B cell (primary cell): ENCODE measurements around the gene GPR119. TPM values are rescaled to one million over a fixed set of nuclear protein-coding genes. Genes with fewer than 3 reads are reported as not detected.
"Not testable (repeated sequence)": the region's sequence is repeated elsewhere in the genome, so short reads cannot be mapped to it uniquely, and the experiment has no call there.

Experiments
- ATAC-seq: fragments of 200-7000 bp; cut with Tn5 transposase; one replicate; pipeline ENCODE4 v1.10.0; 2021; ENCODE audit warnings: low read depth, mild to moderate bottlenecking, moderate number of reproducible peaks, moderate library complexity
- CTCF ChIA-PET: fragments of 350-600 bp; sonication (Branson Sonifier 250); formaldehyde crosslinking; loops from one replicate; lab custom pipeline; 2021; ENCODE audit warnings: antibody characterized with exemption, inconsistent platforms; lab: Charles Lee
- POLR2A ChIA-PET: fragments of 350-600 bp; sonication (Branson Sonifier 250); formaldehyde crosslinking; loops from one replicate; lab custom pipeline; 2021; ENCODE audit warnings: antibody characterized with exemption; lab: Charles Lee
- DNase-seq: peaks from one replicate; pipeline ENCODE4 v3.0.0; 2013
- H2AFZ ChIP-seq: 2 replicates; pipeline ENCODE4 v1.6.1; 2012; ENCODE audit warnings: mild to moderate bottlenecking, low read depth, low read length; ENCODE audit not compliant: insufficient read depth, poor library complexity, severe bottlenecking
- H3K27ac ChIP-seq, 2 donors: 1 replicate in 1 of 2; 2 replicates in 1 of 2; pipeline ENCODE4 v1.5.1; 2012 to 2013; ENCODE audit warnings: low read length in 2 of 2, mild to moderate bottlenecking in 2 of 2, moderate library complexity in 1 of 2
- H3K27me3 ChIP-seq, 4 experiments: fragments of 200-600 bp in 1 of 4; sonication (generic) in 1 of 4; replicated peaks in 1 of 4; 1 replicate in 2 of 4; 2 replicates in 2 of 4; pipeline versions ENCODE4 v1.6.1 to v1.7.0; 2013 to 2016; ENCODE audit warnings: low read length in 3 of 4, mild to moderate bottlenecking in 2 of 4, mixed read lengths in 1 of 4, moderate library complexity in 1 of 4; ENCODE audit not compliant: insufficient read depth in 4 of 4, control insufficient read depth in 3 of 4; ENCODE audit errors: control extremely low read depth in 1 of 4
- H3K36me3 ChIP-seq, 2 experiments: replicated peaks in 1 of 2; 1 replicate in 1 of 2; 2 replicates in 1 of 2; pipeline versions ENCODE4 v1.6.1 to v1.7.1; 2013; ENCODE audit warnings: low read length in 1 of 2; ENCODE audit not compliant: insufficient read depth in 2 of 2, control insufficient read depth in 1 of 2; ENCODE audit errors: control extremely low read depth in 1 of 2, extremely low read depth in 1 of 2
- H3K4me1 ChIP-seq, 2 donors: fragments of 200-600 bp in 1 of 2; sonication (generic) in 1 of 2; 1 replicate in 1 of 2; 2 replicates in 1 of 2; pipeline versions ENCODE4 v1.5.1 to v1.6.1; 2013 to 2017; ENCODE audit warnings: low read length in 2 of 2; ENCODE audit not compliant: control insufficient read depth in 2 of 2, insufficient read depth in 2 of 2
- H3K4me2 ChIP-seq: replicated peaks from 2 replicates; pipeline ENCODE3; 2012; ENCODE audit warnings: mild to moderate bottlenecking, low read depth, low read length; ENCODE audit not compliant: poor library complexity, severe bottlenecking
- H3K4me3 ChIP-seq, 5 experiments: fragments of 200-600 bp in 1 of 5; sonication (generic) in 1 of 5; 1 replicate in 3 of 5; 2 replicates in 2 of 5; pipeline versions ENCODE4 v1.5.1 to v1.7.0; 2011 to 2016; ENCODE audit warnings: low read length in 4 of 5, mild to moderate bottlenecking in 4 of 5, low read depth in 2 of 5, control low read depth in 1 of 5, moderate library complexity in 1 of 5; ENCODE audit not compliant: insufficient read depth in 1 of 5; ENCODE audit errors: control extremely low read depth in 1 of 5, extremely low read depth in 1 of 5
- H3K79me2 ChIP-seq: fragments of 200-600 bp; sonication (generic); one replicate; pipeline ENCODE4 v1.6.0; 2016; ENCODE audit warnings: low read length; ENCODE audit not compliant: control insufficient read depth, insufficient read depth
- H3K9ac ChIP-seq: fragments of 200-600 bp; sonication (generic); 2 replicates; pipeline ENCODE4 v1.6.1; 2017; ENCODE audit warnings: mild to moderate bottlenecking, low read length, moderate library complexity
- H3K9me3 ChIP-seq, 3 donors: one replicate each; pipeline versions ENCODE4 v1.6.1 to v1.7.1; 2013; ENCODE audit warnings: low read length in 2 of 3; ENCODE audit not compliant: control insufficient read depth in 2 of 3, insufficient read depth in 1 of 3; ENCODE audit errors: control extremely low read depth in 1 of 3
- H4K20me1 ChIP-seq: 2 replicates; pipeline ENCODE4 v1.6.0; 2012; ENCODE audit warnings: mild to moderate bottlenecking, low read length; ENCODE audit not compliant: insufficient read depth, control insufficient read depth, poor library complexity, severe bottlenecking
- H3K27ac Mint-ChIP-seq: one replicate; pipeline ENCODE4 v1.8.0; 2021; ENCODE audit warnings: mixed read lengths
- H3K27me3 Mint-ChIP-seq: one replicate; pipeline ENCODE4 v1.8.0; 2021; ENCODE audit warnings: mixed read lengths
- H3K4me1 Mint-ChIP-seq: one replicate; pipeline ENCODE4 v1.8.0; 2021; ENCODE audit warnings: mixed read lengths
- H3K4me3 Mint-ChIP-seq: one replicate; pipeline ENCODE4 v1.8.0; 2021; ENCODE audit warnings: mixed read lengths
- H3K9me3 Mint-ChIP-seq: one replicate; pipeline ENCODE4 v1.8.0; 2022; ENCODE audit warnings: mixed read lengths; ENCODE audit not compliant: insufficient read depth
- CTCF ChIP-seq: fragments of 200-600 bp; IDR thresholded peaks from one replicate; pipeline ENCODE4 v1.8.0; 2022; ENCODE audit warnings: antibody characterized with exemption, mild to moderate bottlenecking
- EZH2 ChIP-seq: IDR thresholded peaks from 2 replicates; pipeline ENCODE4 v1.6.1; 2012; ENCODE audit warnings: borderline replicate concordance, low read depth, mild to moderate bottlenecking, moderate library complexity, low read length; ENCODE audit not compliant: insufficient read depth, poor library complexity, severe bottlenecking
- WGBS: methylation state at CpG from one replicate; pipeline ENCODE4 v1.1.5; 2013; ENCODE audit warnings: missing lambda C conversion rate; ENCODE audit not compliant: insufficient coverage; 5-methylcytosine and 5-hydroxymethylcytosine counted together
- intact Hi-C: fragments of 100-400 bp; cut with micrococcal nuclease; formaldehyde crosslinking; loops from one replicate; pipeline ENCODE4 v1.10.0; 2022
- polyA plus RNA-seq: library from polyadenylated mRNA; depleted of rRNA; stranded (reverse); fragments of >200 nt; gene quantifications from 2 replicates; pipeline ENCODE4 v1.2.3, GENCODE V29; 2012
- total RNA-seq, 2 donors: library from RNA; stranded (reverse); fragments of 120-200 nt in 1 of 2; gene quantifications; 1 replicate in 1 of 2; 2 replicates in 1 of 2; pipeline versions ENCODE4 v1.2.3 to v1.2.4, GENCODE V29; 2013 to 2022

The GPR119 gene
- total and polyA plus RNA-seq, 2 donors (not counting 1 experiment from before 2014, with no cell fraction given), result not detected

- Histone ChIP-seq H2AFZ (no peak overlapping the region), H3K4me3 (no peak overlapping the region), H3K79me2 (no peaks in the 10 kb centered on the region), H3K4me1 (no peaks in the 10 kb centered on the region), H3K36me3 (peaks cover 0 to 2% of the 10 kb centered on the region in 2 experiments), H3K27me3 (no peaks in the 10 kb centered on the region), H4K20me1 (no peaks in the 10 kb centered on the region), H3K27ac (no peak overlapping the region), H3K4me2 (no peak overlapping the region), H3K9ac (no peak overlapping the region), H3K9me3 (no peaks in the 10 kb centered on the region)
- no peaks in the 10 kb centered on the region for H3K4me1 Mint-ChIP-seq
- TF ChIP-seq EZH2, result no peak
- TF ChIP-seq CTCF, result no peak
- H3K27me3 Mint-ChIP-seq, result no peaks in the 10 kb centered on the region
- ATAC-seq (no peak), DNase-seq (no peak)
- ChIA-PET CTCF (interaction anchor here (0.6 kb wide), 1 partner anchor 327 kb away, joined by 4 read pairs; no protein-coding TSS in a partner anchor), POLR2A (no interaction called here)
- intact Hi-C loops, result no loop called here
- H3K27ac Mint-ChIP-seq, result no peak overlapping the region
- no peak overlapping the region for H3K4me3 Mint-ChIP-seq
- H3K9me3 Mint-ChIP-seq, result no peaks in the 10 kb centered on the region
Measured at GRCh38 chrX:130376077-130376476, 9.4 kb downstream of the GPR119 start.

GRCh38 chrX:130352050-130352449 is 33.4 kb downstream of the GPR119 start:
- H3K4me3 ChIP-seq, H3K27me3 ChIP-seq, H3K4me1 ChIP-seq, H3K27ac Mint-ChIP-seq, H3K27ac ChIP-seq, H3K4me2 ChIP-seq, H3K27me3 Mint-ChIP-seq, H4K20me1 ChIP-seq, H3K79me2 ChIP-seq, H3K9me3 ChIP-seq, ATAC-seq, POLR2A ChIA-PET, intact Hi-C loops, CTCF ChIA-PET, H3K9me3 Mint-ChIP-seq, H3K4me3 Mint-ChIP-seq, H3K9ac ChIP-seq, H3K4me1 Mint-ChIP-seq, H2AFZ ChIP-seq, DNase-seq, H3K36me3 ChIP-seq: not testable (repeated sequence)
- no CpG with 5 or more reads among the region's 1 CpG for WGBS
